Measurements from ENCODE around the gene GRIK5.

GRIK5 gene

GRCh38 chr19:41959056-41960053, 110.7 kb downstream of the GRIK5 start, which contains the start of gene RABAC1:
Gene RABAC1, minus strand, starts transcription at chr19:41959321. Its CDS starts 29 bp downstream, at chr19:41959292.
- peaks cover 20% of the 10 kb centered on the region in 2 experiments for H3K4me1 ChIP-seq (ENCODE audit: control insufficient read depth in 1 of 2, insufficient read depth in 1 of 2, low read depth in 1 of 2, low read length in 1 of 2)
- peak within 1 kb of the TSS; percentile 94 to 98 for H3K4me3 ChIP-seq (ENCODE audit: low read depth in 1 of 2, low read length in 1 of 2)
- H3K36me3 ChIP-seq: peaks cover 28% of the 10 kb centered on the region
- no peaks in the 10 kb centered on the region for H3K9me3 ChIP-seq
- H3K27me3 ChIP-seq: no peaks in the 10 kb centered on the region
- peak within 1 kb of the TSS; percentile 84 for H3K27ac ChIP-seq
- TF ChIP-seq CTCF (IDR thresholded peaks at IDR 0.05): peak; percentile 43

DNA sequence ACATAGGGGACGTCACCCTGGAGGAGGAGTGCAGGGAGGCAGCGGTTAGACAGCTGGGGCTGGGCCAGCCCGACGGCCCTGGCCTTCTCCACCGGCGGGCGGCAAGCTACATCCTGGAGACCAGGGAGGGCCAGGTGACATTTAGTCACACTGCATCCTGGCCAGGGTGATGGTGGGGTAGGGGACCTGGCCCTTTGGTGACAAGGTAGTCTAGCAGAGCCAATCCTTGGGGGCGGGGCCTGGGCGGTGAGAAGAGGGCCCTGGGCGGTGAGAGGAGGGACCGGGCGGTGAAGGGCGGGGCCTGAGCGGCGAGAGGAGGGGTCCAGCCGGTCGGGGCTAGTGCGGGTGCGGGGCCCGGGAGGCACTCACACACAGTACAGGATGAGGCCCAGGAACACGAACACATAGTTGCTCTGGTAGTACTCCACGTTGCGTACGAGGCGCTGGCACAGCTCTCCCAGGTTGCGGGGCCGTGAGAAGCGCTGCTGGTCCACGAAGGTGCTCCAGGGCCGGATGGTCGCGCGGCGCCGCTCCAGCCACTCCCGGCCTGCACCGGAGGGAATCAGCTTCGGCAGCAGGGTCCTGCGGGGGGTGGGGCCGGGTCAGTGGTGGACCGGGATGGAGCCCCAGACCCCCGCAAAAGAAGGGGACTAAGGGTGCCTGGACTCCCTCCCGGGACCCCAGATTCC, 111.5 kb downstream of the GRIK5 start:
- peaks cover 31% of the 10 kb centered on the region for H3K36me3 ChIP-seq
- peaks cover 20% of the 10 kb centered on the region in 2 experiments for H3K4me1 ChIP-seq (ENCODE audit: control insufficient read depth in 1 of 2, insufficient read depth in 1 of 2, low read depth in 1 of 2, low read length in 1 of 2)
- no peaks in the 10 kb centered on the region for H3K9me3 ChIP-seq
- H3K27me3 ChIP-seq: no peaks in the 10 kb centered on the region
- TF ChIP-seq CTCF (IDR thresholded peaks at IDR 0.05): no peak
- peak overlapping the region; percentile 94 to 98 for H3K4me3 ChIP-seq (ENCODE audit: low read depth in 1 of 2, low read length in 1 of 2)
- peak overlapping the region; percentile 84 for H3K27ac ChIP-seq

DNA sequence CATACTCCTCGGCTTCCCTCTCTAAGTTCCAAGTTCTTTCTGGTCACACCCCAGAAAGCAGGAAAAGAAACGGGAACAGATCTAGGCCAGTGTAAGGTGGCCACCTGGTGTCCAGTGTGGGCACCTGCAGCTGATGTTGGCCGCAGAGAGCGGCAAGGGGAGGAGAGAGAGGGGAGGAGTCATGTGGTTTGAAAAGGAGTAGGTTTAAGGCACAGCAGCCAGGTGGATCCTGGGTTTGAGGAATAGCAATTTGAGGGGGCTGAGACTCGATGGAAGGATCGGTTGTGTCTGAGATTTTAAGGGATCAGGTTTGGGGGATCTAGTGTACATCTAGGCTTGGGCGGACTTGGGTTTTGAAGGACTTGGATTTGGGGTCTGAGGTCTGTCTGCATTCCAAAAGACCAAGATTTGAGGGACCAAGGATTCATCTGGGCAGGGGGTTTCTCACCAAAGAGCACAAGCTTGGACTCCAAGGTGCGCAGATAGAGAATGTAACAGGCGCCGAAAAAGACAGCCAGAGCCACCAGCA, 112.1 kb downstream of the GRIK5 start:
- Histone ChIP-seq H3K4me1 (ENCODE audit: control insufficient read depth in 1 of 2, insufficient read depth in 1 of 2, low read depth in 1 of 2, low read length in 1 of 2) (peaks cover 20% of the 10 kb centered on the region in 2 experiments), H3K4me3 (ENCODE audit: low read depth in 1 of 2, low read length in 1 of 2) (peak overlapping the region; percentile 94 to 98), H3K36me3 (peaks cover 31% of the 10 kb centered on the region), H3K9me3 (no peaks in the 10 kb centered on the region), H3K27ac (peak overlapping the region; percentile 84), H3K27me3 (no peaks in the 10 kb centered on the region)
- TF ChIP-seq CTCF (IDR thresholded peaks at IDR 0.05): peak; percentile 100

DNA sequence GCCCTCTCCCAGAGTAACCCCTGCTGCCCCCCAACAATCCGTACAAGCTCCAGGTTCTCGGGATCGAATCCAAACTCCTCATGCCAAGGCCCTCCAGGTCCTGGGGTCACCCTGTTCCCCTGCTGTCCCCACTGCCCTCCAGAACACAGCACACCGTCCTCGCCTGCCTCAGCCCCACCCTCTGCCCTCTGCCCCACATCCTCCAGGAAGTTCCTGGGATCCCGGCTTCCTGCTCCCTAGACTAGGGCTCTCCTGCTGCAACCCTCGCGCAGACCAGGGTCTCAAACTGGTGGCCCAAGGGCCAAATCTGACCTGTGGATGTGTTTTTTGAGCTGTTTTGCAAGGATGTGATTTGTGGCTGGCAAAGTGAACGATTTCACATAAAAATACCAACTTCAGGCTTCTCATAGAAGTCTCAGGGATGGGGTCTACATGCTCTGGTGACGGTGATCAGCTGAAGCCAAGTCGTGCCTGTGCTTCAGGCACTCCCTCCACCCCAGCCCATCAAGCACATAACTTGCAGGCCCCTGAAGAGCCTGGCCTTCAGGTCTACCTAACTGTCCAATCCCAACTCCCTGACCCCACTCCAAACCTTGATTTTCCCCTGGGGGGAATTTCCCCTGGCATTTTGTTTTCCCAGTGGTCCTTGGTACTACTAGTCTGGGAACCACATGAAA, 112.7 kb downstream of the GRIK5 start:
- Histone ChIP-seq H3K4me3 (ENCODE audit: low read depth in 1 of 2, low read length in 1 of 2) (peak overlapping the region in 1 of 2 experiments; percentile 94), H3K27me3 (no peaks in the 10 kb centered on the region), H3K9me3 (no peaks in the 10 kb centered on the region), H3K4me1 (ENCODE audit: control insufficient read depth in 1 of 2, insufficient read depth in 1 of 2, low read depth in 1 of 2, low read length in 1 of 2) (peaks cover 20% of the 10 kb centered on the region in 2 experiments), H3K36me3 (peaks cover 31% of the 10 kb centered on the region), H3K27ac (peak overlapping the region; percentile 84)
- no peak for TF ChIP-seq CTCF (IDR thresholded peaks at IDR 0.05)

DNA sequence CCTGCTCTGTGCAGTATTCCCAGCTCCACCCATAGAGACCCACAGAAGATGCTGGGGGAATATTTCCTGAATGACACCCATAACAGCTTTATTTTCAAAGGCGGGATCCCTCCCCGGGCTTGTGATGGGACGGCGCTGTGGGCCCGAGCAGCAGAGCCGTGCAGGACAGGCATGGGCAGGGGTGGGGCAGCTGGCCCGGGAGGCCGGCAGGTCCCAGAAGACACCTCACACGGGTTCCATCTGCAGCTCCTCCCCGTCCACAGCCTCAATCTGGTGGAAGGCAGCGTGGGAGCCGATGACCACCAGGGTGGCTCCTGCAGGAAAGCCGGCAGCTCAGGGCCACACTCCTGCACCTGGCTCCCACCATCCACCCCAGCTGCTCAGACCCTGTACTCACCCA, 113.4 kb downstream of the GRIK5 start:
- no peaks in the 10 kb centered on the region for H3K27me3 ChIP-seq
- H3K27ac ChIP-seq: no peak overlapping the region
- peaks cover 20 to 21% of the 10 kb centered on the region in 2 experiments for H3K4me1 ChIP-seq (ENCODE audit: control insufficient read depth in 1 of 2, insufficient read depth in 1 of 2, low read depth in 1 of 2, low read length in 1 of 2)
- TF ChIP-seq CTCF (IDR thresholded peaks at IDR 0.05): no peak
- peaks cover 31% of the 10 kb centered on the region for H3K36me3 ChIP-seq
- no peaks in the 10 kb centered on the region for H3K9me3 ChIP-seq
- H3K4me3 ChIP-seq (ENCODE audit: low read depth in 1 of 2, low read length in 1 of 2): no peak overlapping the region

All from neutrophil (primary cell).